ENCODE data around the gene APOL3.
"Not testable (repeated sequence)": the region's sequence is repeated elsewhere in the genome, so short reads cannot be mapped to it uniquely, and the experiment has no call there.

DNA sequence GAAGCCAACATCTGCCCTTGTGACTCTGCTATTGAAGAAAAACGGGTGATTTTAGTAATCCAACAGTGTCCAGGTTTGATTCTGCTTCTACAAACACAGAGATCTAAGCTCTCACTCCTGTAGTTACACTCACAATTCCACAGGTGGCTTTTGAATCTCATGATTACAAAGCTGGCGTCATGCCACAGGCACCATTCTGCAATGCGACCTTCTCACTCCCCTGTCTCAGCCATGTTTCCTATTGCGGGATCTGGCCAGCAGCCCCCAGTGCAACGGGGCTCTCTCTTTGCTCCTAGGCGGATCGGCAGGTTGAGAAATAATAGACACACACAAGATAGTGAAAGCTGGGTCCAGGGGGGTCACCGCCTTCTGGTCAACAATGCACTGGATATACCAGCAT lies 42.4 kb upstream of the APOL3 start:
- TF ChIP-seq, protein P1, sequence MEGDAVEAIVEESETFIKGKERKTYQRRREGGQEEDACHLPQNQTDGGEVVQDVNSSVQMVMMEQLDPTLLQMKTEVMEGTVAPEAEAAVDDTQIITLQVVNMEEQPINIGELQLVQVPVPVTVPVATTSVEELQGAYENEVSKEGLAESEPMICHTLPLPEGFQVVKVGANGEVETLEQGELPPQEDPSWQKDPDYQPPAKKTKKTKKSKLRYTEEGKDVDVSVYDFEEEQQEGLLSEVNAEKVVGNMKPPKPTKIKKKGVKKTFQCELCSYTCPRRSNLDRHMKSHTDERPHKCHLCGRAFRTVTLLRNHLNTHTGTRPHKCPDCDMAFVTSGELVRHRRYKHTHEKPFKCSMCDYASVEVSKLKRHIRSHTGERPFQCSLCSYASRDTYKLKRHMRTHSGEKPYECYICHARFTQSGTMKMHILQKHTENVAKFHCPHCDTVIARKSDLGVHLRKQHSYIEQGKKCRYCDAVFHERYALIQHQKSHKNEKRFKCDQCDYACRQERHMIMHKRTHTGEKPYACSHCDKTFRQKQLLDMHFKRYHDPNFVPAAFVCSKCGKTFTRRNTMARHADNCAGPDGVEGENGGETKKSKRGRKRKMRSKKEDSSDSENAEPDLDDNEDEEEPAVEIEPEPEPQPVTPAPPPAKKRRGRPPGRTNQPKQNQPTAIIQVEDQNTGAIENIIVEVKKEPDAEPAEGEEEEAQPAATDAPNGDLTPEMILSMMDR (conservative IDR thresholded peaks at IDR 0.05; ENCODE audit: low read length), result not testable (repeated sequence)
- TF ChIP-seq EZH2phosphoT487 (IDR thresholded peaks at IDR 0.05; ENCODE audit: borderline replicate concordance), result not testable (repeated sequence)
